ENCODE measurements around the gene SPACA5.
"Not testable (repeated sequence)": the region's sequence is repeated elsewhere in the genome, so short reads cannot be mapped to it uniquely, and the experiment has no call there.

SPACA5 gene

DNA sequence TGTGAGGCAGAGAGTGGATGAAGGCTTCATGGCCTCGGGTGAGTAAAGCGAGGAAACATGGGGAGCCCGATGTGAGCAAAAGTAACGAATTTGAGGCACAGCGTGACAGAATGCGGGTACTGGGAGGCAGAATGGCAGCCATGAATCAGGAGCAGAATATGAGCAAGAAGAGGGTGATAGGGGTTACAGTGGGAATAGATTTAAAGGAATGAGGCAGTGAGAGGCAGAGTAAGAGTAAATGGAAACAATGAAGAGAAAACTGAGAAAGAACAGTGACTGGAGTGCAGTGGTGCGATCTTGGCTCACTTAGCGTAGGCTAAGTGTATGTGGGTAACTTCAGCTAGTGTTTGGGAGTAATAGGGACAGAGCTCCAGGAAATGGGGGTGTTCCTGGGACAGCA lies at the start of gene SPACA5:
Gene SPACA5, plus strand, starts transcription at position 301 of the 400 bp plus-strand sequence. CDS start 815 bp downstream, outside the sequence.
- DNase-seq = not testable (repeated sequence)

DNA sequence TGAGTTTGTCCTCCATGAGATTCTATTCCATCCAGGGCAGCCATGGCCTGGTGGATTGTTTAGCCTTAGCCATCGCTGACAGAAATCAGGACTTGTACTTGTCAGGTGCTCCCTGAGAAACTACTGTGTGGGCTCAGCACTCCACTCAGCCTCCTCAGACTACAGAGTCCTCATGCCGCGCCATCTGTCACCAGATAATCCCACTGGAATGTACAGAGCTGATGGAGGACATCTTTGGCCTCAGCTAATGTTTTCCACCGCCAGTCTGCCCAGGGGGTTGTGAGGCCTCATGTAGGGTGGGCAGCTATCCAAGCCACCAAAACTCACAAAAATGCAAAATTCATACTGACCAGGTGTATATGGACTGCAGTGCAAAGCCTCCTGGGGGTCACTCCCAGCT lies 48.6 kb upstream of the SPACA5 start:
- not testable (repeated sequence) for DNase-seq

- no peak for DNase-seq
These were observed 47.9 kb upstream of the SPACA5 start for GRCh38 chrX:47958761-47959342.

DNA sequence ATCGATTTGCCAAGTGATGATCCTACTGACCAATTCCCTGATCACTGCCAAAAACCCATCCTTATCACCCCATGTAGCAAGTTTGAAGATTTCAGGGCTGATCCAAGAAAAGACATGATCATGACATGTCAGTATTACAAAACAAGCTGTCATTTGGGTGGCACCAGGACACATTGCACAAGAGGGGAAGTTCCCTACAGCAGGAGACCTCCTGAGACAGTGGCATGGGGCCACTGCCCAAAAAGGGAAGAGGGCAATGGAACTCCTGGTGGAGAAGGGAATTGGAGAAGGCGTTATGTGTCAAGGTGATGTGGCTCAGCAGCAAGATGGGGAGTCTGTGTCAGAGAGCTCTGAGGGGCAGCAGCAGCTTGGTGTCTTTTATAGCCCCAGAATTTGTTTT lies 46.4 kb upstream of the SPACA5 start:
- DNase-seq = no peak

DNA sequence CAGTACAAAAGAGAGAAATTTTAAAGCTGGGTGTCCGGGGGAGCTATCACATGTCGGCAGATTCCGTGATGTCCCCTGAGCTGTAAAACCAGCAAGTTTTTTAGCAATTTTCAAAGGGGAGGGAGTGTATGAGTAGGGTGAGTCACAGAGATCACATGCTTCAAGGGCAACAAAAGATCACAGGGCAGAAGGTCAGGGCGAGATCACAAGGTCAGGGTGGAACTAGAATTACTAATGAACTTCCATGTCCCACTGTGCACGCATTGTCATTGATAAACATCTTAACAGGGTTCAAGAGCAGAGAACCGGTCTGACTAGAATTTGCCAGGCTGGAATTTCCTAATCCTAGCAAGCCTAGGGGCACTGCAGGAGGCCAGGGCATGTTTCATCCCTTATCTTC lies 45.0 kb upstream of the SPACA5 start:
- DNase-seq = not testable (repeated sequence)

DNA sequence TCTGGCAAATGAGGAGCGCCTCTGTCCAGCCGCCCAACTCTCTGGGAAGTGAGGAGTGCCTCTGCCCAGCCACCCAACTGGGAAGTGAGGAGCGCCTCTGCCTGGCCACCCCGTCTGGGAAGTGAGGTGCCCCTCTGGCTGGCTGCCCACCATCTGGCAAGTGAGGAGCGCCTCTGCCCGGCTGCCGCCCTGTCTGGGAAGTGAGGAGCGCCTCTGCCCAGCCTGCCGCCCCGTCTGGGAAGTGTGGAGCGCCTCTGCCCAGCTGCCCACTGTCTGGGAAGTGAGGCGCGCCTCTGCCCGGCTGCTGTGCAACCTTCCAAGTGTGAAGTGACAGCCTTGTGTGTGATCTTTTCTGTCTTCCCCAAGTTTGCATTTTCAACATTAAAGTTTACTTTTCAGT lies 41.3 kb upstream of the SPACA5 start:
- DNase-seq = not testable (repeated sequence)

GRCh38 chrX:47973235-47973634 lies 33.6 kb upstream of the SPACA5 start:
- DNase-seq = no peak

DNA sequence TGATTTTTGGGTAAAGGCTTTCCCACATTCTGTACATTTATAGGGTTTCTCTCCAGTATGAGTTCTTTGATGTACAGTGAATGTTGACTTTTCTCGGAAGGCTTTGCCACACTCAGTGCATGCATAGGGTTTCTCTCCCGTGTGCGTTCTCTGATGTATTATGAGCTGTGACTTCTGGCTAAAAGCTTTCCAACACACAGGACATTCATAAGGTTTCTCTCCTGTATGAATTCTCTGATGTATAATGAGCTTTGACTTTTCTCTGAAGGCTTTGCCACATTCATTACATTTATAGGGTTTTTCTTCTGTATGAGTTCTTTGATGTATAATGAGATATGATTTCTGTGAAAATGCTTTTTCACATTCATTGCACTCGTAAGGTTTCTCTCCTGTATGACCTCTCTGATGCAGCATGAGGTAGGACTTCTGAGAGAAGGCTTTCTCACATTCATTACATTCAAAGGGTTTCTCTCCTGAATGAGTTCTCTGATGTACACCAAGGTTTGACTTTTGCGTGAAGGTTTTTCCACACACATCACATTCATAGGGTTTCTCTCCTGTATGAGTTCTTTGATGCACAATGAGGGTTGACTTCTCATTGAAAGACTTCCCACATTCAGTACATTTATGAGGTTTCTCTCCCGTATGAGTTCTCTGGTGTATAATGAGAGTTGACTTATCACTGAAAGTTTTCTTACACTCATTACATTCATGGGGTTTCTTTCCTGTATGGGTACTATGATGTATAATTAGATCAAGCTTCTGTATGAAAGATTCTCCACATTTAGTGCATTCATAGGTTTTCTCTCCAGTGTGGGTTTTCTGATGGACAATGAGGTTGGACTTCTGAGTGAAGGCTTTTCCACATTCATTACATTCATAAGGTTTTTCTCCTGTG lies 30.3 kb upstream of the SPACA5 start:
- no peak for DNase-seq

DNA sequence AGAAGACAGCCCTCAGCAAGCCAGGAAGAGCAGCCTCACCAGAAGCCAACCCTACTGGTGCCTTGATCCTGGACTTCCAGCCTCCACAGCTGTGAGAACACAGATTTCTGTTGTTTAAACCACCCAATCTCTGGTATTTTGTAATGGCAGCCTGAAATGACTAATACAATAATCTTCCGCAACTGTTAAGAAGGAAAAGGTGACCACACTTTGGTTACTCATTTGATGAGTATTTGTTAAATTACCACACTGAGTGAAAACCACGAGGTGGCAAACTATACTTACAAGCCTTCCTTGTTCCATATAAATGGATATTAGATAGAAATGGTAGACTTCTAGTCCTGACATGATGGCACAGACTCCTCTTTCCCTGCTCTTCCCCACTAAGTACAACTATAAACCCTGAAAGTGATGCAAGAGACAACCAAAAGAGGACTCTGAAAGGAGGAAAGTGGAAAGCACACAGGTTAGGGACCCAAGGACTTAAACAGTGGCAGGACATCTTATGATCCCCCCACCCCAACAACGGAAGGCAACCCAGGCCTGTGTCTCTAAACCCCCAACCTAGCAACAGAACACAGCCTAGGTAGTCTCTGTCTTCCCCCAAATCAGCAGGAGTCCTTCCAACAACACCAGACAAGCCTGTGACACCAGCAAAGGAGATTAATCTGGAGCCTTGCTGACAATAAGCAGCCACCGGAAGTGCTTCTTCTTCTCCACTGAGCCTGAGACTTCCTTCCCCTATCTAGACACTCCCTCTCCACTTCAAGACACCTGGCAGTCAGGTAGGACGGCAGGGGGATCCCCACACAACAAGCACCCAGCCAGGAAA lies 15.3 kb upstream of the SPACA5 start:
- no peak for DNase-seq

- no peak for DNase-seq
These were observed 14.8 kb upstream of the SPACA5 start for GRCh38 chrX:47992095-47992380.

GRCh38 chrX:47992669-47993068 lies 14.1 kb upstream of the SPACA5 start:
- DNase-seq = no peak

DNA sequence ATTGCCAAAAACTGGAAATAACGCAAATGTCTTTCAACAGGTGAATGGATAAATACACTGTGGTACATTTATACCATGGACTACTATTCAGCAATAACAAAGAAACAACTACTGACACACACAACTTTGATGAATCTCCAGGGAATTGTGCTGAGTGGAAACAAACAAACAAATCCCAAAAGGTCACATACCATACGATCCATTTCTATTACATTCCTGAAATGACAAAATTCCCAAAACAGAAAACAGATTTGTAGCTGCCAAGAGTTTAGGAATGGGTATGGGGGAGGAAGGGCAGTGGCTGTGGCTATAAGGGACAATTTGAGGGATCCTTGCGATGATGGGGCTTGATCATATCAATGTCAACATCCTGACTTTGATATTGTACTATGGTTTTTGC lies 5.5 kb upstream of the SPACA5 start:
- DNase-seq = no peak

- DNase-seq = no peak
These were observed 4.5 kb upstream of the SPACA5 start for GRCh38 chrX:48002319-48002718.

DNA sequence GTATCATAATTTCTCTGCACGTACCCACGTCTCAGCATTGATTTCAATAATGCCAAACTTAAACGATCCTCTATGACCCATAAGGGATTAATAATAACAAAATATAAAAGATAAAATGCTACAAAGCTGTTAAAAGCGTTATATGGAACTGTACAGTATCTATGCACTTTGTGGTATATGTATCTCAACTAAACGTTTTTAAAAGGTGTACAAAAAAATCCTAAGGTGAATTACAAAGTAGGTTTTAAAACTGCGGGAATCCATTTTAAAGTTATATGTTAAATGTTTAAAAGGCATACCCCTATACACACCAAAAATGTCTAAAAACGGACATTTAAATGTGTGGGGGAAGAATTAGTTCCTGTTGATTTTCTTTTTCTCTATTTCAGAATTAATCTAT lies 3.9 kb upstream of the SPACA5 start:
- no peak for DNase-seq

DNA sequence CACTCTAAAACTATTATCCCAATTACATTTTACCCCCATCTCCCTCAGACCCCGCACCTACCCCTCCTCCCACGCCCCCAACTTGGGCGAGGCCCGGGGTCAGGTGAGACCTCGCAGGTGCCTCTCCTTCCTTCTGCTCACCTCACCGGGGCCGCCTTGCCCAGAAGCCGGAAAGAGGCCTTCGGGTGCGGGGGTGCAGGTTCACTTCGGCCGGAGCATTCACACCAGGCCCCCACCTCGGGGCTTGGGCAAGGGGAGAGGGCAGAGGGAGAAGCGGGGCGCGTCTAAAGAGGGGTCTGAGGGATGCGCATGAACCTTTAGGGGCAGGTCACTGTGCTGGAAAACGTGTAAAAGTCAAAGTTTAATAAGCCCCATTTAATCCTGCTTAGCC lies 3.4 kb upstream of the SPACA5 start:
- no peak for DNase-seq

GRCh38 chrX:48003758-48004457 lies 2.9 kb upstream of the SPACA5 start, which contains the start of gene ZNF182:
Gene ZNF182 (minus strand): TSS chrX:48003989. CDS start chrX:48002609, 1,380 bp downstream.
- peak; percentile 90 for DNase-seq

DNA sequence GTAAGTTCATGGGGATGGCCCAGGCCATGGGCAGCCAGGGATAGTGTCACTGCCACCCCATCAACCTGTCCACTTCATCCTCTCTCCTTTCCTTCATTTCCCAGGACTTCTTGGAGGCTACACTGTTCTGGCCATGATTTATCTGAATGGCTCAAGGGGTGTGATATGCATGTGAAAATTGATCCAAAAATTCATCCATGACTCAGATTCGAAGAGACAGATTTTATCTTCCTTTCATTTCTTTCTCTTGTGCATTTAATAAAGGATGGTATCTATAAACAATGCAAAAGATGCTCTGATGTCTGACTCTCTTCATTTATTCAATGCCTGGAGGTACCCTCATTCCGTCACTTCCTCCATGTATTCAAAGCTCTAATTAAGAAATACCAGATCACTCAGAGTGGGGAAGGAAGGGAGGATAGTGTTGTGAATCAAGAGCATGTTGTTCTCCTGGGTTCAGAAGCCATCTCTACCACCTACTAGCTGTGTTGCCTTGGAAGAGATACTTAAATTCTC lies 2.7 kb downstream of the SPACA5 start:
- not testable (repeated sequence) for DNase-seq

GRCh38 chrX:48016583-48017310 lies 10.0 kb downstream of the SPACA5 start:
- not testable (repeated sequence) for DNase-seq

DNA sequence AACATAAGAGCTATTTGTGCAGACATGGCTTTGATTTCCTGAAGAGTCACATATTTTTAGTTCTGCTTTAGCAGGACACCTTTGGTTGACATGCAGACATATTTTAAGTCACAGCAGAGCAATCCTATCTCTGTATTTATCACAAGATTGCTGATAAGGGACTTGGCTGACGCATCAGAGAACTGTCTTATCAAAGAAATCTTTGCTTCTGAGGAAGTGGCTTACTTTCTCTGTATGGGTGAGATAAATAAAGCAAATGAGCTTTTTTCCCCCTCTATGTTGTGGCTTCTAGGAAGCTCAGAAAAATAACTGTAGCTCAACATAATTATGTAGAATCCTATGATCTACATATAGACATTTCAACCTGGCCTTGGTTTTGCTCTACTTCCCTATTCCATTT lies 13.1 kb downstream of the SPACA5 start:
- DNase-seq = not testable (repeated sequence)

DNA sequence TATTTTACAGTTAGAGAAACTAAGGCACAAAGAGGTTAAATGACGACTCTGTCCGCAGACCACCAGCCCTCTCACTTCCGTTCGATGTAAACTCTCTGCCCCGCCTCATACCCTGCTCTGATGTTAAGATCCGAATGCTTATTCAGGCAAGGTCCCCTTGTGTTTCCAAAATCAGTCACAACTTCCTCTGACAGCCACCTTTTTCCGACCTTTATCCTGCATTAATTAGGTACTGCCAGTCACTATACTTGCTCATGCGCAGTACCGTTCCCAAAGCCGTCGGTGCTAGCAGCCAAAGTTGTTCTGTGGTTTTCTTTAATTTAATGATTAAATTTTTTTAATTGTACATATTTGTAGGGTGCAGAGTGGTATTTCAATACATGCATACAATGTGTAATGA lies 13.7 kb downstream of the SPACA5 start:
- DNase-seq = not testable (repeated sequence)

DNA sequence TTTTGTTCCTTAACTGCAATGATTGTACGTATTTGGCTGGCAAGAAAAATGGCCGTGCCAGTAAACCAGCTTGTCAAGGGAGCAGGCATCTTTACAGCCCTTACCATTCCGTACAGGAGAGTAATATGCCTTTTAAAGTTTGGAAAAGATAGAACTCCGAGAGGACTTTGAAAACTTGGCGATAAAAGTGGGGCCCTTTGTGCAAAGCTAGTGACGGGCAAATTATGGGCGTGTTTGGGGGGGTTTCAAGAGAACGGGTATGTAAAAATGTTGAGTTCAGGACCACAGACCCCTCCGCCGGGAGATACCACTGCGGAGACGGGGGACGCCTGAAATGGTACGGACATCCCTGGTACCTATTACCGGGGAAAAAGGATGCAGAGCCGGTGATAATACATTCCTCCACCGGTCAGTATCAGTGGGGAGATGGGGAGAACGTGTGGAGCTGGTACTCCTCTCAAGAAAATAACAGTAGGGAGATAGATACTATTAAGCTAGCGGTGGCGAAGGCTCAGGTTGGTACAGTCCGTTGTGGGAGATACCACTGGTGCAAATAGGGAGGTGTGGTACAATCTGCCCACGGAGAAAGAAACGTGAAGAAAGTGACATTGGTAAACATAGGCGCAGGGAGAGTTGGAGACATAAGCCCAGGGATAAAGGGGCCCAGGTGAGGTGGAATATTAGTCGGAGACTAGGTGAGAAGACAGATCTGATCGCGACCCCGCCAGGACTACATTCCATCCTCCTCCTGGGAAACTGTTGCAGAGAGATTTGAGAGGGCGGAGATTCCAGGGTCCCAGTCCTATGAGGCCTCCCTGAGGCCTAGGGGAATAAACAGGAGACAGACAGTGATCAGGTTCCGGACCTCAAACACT lies 14.5 kb downstream of the SPACA5 start:
- peak; percentile 91 for DNase-seq

All from retina (tissue), 1 donor.